ENCODE data around the gene PIH1D1.

Gene PIH1D1

DNA sequence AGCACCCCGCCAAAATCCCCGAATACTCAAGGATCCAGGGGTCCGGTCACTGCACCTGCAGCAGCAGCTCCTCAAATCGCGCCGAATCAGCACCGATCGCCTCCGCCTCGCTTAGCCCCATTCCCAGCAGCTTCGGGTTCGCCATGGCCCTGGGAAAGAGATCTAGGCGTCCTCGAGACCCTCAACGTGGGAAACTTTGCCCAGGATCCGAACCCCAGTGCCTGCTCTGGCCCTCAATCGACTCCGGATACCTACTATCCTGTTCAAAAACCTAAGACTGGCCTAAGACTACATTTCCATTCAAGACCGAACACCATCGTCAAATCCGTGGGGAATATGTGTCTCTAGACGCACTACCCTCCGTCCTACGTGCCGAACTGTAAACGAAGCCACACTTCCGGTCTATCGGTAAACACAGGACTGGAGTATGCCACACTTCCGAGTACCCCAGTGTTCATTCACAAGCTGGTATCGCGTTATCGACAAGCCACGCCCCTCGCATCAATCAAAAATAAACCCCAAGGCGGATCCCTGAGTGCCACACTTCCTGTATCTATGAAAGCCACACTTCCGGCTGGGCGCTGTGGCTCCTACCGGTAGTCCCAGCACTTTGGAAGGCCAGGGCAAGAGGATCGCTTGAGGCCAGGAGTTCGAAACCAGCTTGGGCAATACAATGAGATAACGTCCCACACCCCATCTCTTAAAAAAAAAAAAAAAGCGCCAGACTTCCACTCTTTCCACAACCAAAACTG, at the start of gene PIH1D1:
TSS of gene PIH1D1 (minus strand) at position 385 of the 752 bp plus-strand sequence. CDS start at position 145, 240 bp downstream.
- DNase-seq, result peak; percentile 96

DNA sequence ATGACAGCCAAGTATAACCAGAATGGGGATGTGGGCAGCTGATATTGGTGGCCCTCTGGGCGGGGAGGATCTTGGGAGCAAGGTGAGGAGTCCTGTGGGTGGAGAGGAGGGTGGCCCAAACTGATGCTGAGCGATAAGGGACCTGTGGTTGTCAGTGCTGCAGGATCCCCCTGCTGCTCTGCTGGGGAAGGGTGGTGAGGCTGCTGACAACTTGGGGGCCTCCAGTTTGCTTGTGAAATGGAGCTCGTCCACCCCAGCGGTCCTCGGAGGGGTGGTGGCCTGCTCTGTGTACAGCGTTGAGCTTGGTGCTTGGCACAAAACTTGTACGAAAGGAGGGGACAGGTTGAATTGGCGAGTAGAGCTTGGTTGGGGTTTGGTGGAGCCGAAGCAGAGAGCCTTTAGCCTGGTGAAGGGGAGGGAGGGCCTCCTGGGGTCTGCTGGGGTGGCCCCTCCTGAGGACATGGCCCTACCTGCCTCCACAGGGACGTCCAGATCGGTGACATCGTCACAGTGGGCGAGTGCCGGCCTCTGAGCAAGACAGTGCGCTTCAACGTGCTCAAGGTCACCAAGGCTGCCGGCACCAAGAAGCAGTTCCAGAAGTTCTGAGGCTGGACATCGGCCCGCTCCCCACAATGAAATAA, 47.5 kb upstream of the PIH1D1 start:
- peak; percentile 59 to 65 for DNase-seq

DNA sequence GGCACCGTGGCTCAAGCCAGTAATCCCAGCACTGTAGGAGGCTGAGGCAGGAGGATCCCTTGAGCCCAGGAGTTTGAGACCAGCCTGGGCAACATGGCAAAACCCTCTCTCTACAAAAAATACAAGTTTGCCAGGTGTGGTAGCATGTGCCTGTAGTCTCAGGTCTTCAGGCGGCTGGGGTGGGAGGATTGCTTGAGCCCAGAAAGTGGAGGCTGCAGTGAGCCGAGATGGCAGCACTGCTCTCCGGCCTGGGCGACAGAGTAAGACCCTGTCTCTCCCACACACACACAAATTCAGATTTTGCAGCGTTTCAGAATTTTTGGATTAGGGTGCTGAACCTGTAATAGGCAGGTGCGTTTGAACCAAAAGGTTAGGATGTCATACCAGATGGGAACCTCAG, 46.9 kb upstream of the PIH1D1 start:
- DNase-seq, result peak in 1 of 2 experiments; percentile 35

DNA sequence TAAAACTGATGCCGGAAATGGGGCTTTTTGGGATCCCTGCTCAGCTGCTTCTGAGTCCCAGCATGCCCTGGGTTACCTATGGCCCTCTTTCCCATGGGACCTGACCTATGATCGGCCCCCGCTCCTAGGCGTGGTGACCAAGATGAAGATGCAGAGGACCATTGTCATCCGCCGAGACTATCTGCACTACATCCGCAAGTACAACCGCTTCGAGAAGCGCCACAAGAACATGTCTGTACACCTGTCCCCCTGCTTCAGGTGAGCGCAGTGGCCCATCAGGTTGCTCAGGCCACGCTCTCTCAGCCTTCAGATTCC, 46.1 kb upstream of the PIH1D1 start:
- DNase-seq, result peak in 1 of 2 experiments; percentile 48

DNA sequence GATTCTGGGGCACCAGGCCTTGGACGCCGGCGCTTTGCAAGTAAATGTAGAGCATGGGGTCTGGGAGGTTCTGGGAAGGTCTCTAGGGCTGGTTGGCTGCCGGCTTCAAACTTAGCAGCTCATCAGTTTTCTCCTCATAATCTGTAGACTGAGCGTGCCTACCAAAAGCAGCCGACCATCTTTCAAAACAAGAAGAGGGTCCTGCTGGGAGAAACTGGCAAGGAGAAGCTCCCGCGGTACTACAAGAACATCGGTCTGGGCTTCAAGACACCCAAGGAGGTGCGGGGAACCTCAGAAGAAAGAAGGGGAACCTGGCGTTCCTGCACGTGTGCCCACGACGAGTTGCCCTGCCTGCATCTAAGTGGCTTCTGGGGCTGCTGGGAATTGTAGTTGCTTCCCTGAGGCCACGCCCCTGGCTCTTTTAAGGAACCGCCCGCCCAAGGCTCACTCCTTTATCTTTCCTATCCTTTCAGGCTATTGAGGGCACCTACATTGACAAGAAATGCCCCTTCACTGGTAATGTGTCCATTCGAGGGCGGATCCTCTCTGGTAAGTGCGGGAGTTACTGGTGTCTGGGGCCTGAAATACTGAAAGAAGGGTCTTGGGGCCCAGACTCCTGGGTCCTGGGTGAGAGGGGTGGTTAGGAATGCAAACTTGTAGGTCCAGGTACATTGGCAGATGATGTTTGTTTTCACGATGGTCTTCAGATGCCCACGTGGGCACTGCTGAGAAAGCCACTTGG, 45.6 kb upstream of the PIH1D1 start:
- peak; percentile 77 to 79 for DNase-seq

DNA sequence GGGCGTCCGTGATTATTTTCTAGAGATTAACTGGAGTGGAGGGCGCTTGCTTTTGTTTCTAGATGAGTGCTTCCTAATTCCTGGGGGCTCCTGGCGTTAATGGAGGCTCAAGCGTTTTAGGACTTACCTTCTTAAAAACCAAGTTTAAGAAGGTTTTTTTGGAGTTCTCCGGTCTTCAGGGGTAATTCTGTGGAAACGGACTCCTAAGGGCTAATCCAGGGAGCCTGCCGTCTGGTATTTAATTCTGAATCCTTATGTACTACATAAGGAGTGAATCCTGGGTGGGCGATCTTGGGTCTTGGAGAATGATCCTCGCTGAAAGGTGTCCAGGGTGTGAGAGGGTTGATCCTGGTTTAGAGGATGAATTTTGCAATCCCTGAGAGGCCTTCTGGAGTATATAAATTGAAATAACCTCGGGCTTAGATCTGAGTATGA, 45.0 kb upstream of the PIH1D1 start:
- DNase-seq, result no peak

DNA sequence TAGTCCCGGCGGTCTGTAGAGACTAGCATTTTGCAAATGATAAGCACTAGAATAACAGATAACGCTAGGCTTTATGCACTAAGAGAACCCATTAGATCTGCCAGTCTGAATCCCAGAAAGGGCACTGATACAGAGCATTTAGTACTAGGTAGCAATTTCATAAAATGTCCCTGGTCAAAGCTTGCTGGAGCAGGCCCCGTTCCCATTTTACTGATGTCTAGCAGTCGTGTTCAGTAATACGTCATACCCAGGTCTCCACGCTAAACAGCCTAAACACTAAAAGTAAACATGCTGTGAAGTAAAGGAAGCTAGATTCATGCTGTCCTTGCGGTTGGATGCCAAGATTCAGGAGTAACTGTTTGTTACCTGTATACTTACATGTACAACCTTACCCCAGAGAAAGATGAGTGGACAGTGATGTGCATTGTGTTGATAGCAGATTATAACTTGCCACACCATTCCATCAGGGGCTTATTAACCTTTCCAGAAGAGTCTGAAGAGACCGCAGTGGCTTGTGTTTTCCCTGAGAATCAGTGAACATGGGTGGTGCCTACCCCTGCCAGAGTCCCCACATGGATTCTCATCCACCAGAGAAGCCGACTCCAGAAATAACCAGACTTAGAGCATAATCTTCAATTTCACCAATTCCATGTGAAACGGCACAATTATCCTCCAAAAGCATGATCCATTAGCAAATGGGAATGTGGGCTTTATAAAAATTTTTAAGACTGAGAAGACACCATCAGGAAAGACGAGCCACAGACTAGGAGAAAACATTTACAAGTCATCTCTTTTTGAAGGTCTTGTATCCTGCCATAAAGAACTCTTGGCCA, 41.2 kb upstream of the PIH1D1 start:
- peak; percentile 66 to 68 for DNase-seq

DNA sequence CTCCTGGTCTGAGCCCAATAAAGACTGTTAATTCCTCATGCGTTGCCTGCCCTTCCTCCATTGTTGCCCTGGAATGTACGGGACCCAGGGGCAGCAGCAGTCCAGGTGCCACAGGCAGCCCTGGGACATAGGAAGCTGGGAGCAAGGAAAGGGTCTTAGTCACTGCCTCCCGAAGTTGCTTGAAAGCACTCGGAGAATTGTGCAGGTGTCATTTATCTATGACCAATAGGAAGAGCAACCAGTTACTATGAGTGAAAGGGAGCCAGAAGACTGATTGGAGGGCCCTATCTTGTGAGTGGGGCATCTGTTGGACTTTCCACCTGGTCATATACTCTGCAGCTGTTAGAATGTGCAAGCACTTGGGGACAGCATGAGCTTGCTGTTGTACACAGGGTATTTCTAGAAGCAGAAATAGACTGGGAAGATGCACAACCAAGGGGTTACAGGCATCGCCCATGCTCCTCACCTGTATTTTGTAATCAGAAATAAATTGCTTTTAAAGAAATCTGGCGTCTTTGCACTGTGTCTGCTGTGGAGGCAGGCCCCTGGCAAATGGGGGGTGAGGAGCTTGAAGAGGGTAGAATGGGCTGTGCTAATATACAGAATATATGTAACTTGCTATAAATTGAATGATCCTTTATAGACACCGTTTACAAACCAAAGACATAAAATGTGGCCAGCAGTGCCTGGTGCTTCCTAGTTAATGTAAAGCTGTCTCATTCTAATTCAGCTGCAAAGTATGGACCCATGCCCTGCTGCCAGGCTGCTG, 40.4 kb upstream of the PIH1D1 start:
- peak; percentile 51 to 66 for DNase-seq

DNA sequence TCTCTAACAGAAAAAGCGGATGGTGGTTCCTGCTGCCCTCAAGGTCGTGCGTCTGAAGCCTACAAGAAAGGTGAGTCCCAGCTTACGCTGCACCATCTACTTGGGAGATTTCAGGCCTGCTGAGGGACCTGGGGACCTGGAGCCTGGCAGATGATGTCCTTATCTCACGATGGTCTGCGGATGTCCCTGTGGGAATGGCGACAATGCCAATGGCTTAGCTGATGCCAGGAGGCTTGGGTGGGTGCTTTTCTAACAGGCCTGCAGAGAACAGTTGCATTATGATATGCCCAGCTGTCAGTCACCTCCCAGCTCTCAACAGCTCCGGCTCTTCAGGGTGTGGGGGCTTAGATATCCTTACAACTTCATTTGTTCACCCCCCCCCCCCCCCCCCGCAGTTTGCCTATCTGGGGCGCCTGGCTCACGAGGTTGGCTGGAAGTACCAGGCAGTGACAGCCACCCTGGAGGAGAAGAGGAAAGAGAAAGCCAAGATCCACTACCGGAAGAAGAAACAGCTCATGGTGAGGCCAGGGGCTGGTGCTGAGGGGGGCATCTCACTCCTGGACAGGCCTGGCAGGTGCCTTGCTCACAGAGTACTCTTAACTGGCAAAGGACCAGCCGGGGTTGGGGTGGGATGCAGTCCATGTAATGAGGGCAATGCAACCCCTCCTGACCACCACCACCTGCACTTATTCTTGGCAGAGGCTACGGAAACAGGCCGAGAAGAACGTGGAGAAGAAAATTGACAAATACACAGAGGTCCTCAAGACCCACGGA, 39.6 kb upstream of the PIH1D1 start:
- DNase-seq, result no peak

DNA sequence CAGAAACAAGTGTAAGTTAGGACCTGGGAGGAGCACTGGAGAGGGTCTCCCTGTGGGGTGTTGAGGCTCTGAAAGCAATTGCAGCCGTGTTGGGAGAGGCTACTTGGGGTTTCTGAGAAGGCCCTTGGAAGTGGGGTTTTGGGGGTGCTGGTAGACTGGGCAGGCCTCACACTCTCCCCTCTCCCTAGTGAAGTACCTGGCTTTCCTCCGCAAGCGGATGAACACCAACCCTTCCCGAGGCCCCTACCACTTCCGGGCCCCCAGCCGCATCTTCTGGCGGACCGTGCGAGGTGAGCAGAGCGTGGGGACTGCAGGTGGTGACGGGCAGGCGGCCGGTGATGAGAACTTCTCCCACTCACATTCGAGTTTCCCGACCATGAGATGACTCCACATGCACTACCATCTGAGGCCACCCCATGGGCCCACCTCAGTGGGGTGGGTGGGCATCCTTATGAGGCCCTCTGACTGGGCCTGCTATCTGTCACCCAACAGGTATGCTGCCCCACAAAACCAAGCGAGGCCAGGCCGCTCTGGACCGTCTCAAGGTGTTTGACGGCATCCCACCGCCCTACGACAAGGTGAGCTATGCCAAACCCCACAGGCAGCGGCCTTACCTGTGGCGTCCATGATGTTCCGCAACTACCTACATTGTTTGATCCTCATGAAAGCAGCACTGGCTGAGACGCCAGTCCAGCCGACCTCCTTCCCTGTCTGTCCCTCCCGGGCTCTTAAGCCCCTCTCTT, 38.8 kb upstream of the PIH1D1 start:
- DNase-seq, result peak in 1 of 2 experiments; percentile 47

DNA sequence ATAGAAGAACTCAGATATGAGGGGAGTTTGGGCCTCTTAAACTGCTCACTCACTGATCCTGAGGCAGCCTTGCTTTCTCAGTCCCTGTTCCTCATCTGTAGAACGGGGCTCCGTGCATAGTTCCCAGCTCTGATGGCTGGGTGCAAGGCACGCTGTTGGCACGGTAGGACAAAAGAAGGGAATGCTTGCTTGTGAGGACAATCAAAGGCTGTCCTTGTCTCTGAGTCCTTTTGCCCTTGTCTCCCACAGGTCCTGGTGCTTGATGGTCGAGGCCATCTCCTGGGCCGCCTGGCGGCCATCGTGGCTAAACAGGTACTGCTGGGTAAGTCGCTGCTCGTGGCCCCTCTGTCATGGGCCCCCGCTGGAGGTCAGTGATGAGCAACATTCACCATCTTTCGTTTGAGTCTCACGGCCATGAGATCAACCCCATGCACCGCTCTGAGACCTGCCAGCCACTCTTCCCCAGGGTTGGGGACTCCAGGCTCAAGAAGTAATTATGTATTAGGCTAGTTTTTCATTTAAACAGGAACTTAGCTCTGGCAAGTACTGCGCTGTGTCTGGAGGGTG, 38.1 kb upstream of the PIH1D1 start:
- peak; percentile 61 to 70 for DNase-seq

DNA sequence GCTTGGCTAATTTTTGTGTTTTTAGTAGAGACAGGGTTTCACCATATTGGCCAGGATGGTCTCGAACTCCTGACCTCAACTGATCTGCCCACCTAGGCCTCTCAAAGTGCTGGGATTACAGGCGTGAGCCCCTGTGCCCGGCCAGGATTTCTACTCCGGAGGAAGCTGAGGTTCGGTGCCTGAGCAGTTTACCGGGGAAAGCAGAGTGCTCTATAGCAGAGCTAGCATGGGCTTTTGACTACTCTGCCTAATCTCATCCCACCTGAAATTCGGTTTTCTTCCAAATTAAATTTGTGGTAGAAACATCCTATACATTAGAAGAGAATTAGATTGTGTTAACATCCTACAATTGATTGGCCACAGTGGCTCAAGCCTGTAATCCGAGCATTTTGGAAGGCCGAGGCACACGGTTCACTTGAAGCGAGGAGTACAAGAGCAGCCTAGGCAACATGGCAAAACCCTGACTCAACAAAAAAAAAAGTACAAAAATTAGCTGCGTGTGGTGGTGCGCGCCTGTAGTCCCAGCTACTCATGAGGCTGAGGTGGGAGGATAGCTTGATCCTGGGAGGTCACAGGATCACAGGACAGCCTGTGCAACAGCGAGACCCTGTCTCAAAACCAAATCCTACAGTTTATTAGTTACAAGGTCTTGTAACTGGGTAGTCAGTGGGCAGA, 37.4 kb upstream of the PIH1D1 start:
- DNase-seq, result peak; percentile 48 to 54

DNA sequence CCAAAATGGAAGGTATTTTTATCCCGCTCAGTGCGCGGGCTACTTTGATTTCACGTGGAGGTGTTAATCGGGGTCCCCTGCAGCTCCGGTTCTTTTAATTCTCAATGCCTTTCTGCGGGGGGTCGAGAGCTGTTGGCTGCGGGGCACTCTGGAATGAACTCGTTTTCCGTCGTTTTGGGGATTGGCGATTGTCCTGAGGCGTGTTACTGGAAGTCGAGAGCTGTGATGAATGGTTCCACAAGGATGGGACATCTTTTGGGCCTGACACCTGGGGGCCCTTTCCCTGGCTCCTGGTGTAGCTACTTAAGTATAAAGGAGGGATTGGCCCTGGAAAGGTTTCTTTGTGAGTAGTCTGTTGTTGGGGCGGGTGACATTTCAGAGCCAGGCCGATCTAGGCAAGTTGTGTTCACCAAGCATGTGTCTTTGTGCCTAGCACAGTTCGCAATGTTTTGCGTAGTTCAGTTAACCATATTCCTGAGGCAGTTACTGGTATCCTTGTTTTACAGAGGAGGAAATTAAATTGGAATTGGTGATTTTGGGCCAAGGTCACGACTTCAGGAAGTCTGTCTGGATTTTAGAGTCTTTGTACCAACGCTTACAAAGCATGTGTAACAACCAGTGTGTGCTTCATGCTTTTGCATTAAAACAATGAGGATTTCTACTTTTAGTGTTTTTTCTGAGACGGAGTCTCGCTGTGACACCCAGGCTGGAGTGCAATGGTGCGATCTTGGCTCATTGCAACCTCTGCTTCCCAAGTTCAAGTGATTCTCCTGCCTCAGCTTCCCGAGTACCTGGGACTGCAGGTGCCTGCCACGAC, 36.6 kb upstream of the PIH1D1 start:
- peak; percentile 62 for DNase-seq

DNA sequence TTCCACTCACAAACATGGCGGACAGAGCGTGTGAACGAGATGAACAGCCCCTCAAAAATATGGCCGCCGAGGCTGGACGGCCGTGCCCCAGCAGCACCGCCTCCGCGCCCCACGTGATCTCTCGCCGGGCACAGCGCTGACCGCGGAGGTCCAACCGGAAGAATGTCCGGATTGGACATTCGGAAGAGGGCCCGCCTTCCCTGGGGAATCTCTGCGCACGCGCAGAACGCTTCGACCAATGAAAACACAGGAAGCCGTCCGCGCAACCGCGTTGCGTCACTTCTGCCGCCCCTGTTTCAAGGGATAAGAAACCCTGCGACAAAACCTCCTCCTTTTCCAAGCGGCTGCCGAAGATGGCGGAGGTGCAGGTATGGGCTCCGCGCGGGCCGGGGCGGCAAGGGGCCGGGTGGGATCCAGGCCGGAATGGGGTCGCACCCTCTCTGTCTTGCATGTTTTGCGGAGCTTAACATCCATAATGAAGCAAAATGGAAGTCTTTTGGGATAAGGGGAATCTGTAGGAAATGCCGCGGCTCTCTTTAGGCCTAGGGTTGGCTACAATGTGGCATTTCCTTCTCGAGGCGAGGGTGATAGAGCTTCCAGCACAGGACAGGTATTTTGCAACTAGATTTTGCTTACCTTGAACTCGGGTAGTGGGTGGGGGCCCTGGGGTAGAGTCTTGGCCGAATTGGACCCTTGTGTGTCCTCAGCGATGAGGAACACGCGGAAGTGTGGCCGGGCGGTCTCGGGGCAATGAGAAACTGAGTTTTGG, 35.8 kb upstream of the PIH1D1 start, which contains the start of gene RPL13A:
TSS of gene RPL13A (plus strand) at position 332 of the 769 bp plus-strand sequence. CDS start at position 354, 22 bp downstream.
- peak; percentile 99 to 100 for DNase-seq

DNA sequence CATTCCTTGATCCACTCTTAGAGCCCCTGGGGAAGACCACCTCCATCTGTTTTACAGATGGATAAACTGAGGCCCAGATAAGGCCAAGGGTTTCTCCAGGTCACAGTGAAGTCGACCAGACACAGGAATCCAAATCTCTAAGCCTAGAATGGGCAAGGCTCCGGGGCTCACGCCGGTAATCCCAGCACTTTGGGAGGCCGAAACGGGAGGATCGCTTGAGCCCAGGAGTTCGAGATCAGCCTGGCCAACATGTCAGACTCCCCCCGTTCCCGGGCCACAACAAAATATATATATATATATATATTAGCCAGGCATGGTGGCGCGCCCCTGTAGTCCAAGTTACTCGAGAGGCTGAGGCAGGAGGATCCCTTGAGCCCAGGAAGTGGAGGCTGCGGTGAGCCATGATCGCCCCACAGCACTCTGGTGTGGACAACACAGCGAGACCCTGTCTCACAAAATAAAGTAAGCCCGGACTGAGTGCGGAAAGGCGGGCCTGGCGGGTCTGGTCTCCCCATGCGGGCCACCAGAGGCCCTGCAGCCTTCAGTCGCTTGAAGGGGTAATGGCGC, 35.2 kb upstream of the PIH1D1 start:
- peak in 1 of 2 experiments; percentile 31 for DNase-seq

DNA sequence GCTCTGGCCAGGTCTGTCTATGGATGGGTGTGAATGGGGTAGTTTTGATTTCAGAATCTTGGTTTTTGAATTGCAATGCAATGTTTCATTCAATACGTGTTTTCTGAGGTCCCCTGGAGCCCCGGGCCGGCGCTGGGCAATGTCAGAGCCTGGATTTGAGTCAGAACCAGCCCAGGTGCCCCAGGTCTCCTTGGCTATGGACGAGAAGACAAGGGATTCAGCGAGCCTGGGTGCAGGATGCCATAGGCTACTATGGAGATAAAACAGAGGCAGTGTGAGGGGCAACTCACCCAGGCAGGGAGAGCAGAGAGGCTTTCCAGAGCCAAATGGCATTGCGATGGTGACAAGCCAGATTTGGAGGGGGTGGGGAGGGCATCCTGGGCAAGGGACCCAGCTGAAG, 34.6 kb upstream of the PIH1D1 start:
- no peak for DNase-seq

DNA sequence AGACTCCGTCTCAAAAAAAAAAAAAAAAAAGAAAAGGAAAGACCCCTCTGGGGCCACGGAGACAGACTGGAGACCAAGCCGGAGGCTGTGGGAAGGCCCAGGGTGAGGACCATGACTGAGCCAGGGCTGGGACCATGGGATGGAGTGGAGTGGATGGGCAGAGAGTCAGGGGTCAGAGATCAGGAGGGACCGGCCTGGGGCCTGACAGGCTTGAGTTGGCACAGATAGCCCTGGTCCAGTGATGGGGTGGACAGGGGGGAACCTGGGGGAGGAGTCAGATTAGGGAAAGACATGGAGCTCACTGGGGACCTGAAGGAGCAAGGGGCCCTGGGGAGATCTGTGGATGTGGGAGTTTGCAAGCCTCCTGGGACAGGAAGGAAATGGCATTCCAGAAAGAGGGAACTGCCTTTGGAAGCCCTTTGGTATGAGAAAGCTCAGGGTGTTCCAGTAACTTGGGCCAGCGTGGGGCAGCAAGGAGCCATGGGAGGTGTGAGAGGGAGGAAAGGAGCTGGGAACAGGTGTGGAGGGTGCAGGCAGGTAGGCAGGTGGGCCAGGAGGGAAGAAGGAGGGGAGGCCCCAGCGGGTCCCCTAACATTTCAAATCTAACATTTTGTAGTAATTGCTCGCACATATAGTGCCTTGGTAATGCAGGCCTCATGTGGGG, 29.5 kb upstream of the PIH1D1 start:
- DNase-seq, result no peak

Data from activated T-cell treated with anti-CD3 and anti-CD28 coated beads, Interleukin-2, amount 50 U/mL, for 48 hours (primary cell).